ENCODE results near the gene WASL.

- no peak for TF ChIP-seq CTCF (conservative IDR thresholded peaks at IDR 0.05; ENCODE audit: low read depth, low read length)
- TF ChIP-seq EZH2phosphoT487 (IDR thresholded peaks at IDR 0.05; ENCODE audit: borderline replicate concordance, low read length): no peak
- TF ChIP-seq EZH2 (IDR thresholded peaks at IDR 0.05; ENCODE audit: low read length, unreplicated experiment): no peak
Measured at GRCh38 chr7:123751821-123752220, 3.0 kb upstream of the WASL start.
